ENCODE results near the gene CHPF. TPM values are rescaled to one million over a fixed set of nuclear protein-coding genes. Genes with fewer than 3 reads are reported as not detected.
A peak's percentile ranks its signal among the peaks of the same experiment; 100 is the strongest.

CHPF gene
- polyA plus RNA-seq, 1 donor: 81.8 TPM

DNA sequence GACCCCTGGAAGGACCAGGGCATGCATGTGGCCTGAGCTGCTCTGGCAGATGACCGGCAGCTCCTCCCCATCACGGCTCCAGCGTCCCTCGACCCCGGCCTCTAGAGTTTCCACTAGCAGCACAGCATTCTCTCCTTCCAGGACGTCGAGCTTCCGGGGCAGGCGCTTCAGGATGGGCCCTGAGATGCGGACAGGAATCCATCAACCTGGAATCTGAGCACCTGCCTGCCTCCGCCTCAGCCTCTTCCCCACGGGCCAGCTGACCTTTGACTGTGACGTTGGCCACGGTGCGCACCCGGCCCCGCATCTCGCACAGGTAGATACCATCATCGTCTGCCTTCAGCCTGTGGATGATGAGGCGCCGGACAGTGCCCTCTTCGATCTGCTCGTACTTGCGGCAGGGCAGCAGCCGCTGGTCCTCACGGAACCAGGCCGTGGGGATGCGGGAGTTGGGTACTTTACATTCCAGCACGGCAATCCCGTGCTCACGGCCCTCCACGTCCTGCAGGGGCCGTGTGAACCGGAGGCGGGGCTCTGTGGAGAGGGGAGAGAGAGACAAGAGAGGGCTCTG is 24.3 kb upstream of the CHPF start:
- no peak overlapping the region for H3K27ac ChIP-seq (ENCODE audit: low read length)
- DNase-seq: no peak
- H3K4me3 ChIP-seq (ENCODE audit: low read length): no peak overlapping the region
- peaks cover 4% of the 10 kb centered on the region for H3K9me3 ChIP-seq (ENCODE audit: control insufficient read depth, low read depth, low read length)
- WGBS (ENCODE audit: insufficient coverage, low lambda C conversion rate): no CpG with 5 or more reads among the region's 35 CpGs
- H3K4me1 ChIP-seq (ENCODE audit: control insufficient read depth, insufficient read depth, low read length): peaks cover 18% of the 10 kb centered on the region
- peaks cover 39% of the 10 kb centered on the region for H3K36me3 ChIP-seq (ENCODE audit: control insufficient read depth, insufficient read depth, low read length)
- H3K27me3 ChIP-seq (ENCODE audit: control insufficient read depth, insufficient read depth, low read length): no peaks in the 10 kb centered on the region

- WGBS (ENCODE audit: insufficient coverage, low lambda C conversion rate): no CpG with 5 or more reads among the region's 18 CpGs
Observed at GRCh38 chr2:219567131-219567530, 23.5 kb upstream of the CHPF start.

DNA sequence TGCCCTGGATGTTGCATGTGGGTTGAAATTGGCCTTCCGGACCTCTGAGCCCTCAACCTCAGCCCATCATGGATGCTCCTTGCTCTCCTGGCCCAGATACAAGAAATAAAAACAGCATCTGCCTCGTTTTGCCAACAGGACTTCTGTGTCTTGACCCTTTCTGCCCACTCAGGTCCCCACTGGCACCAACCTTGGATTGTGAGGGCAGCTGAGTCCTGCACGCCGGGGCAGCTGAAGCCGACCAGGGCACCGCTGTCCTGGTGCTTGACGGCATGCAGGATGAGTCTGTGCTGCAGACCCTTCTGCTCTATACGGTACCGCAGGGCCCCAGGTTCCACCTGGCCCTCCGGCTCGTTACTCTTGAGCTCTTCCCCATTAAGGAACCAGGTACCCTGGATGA is 23.0 kb upstream of the CHPF start:
- Histone ChIP-seq H3K27ac (ENCODE audit: low read length) (no peak overlapping the region), H3K4me1 (ENCODE audit: control insufficient read depth, insufficient read depth, low read length) (peaks cover 8% of the 10 kb centered on the region), H3K9me3 (ENCODE audit: control insufficient read depth, low read depth, low read length) (peaks cover 4% of the 10 kb centered on the region), H3K36me3 (ENCODE audit: control insufficient read depth, insufficient read depth, low read length) (peaks cover 46% of the 10 kb centered on the region), H3K27me3 (ENCODE audit: control insufficient read depth, insufficient read depth, low read length) (no peaks in the 10 kb centered on the region), H3K4me3 (ENCODE audit: low read length) (no peak overlapping the region)
- DNase-seq: no peak
- no CpG with 5 or more reads among the region's 11 CpGs for WGBS (ENCODE audit: insufficient coverage, low lambda C conversion rate)

More at GRCh38 chr2:219567131-219567530, 23.5 kb upstream of the CHPF start:
- H3K36me3 ChIP-seq (ENCODE audit: control insufficient read depth, insufficient read depth, low read length): peaks cover 46% of the 10 kb centered on the region
- H3K4me1 ChIP-seq (ENCODE audit: control insufficient read depth, insufficient read depth, low read length): peaks cover 13% of the 10 kb centered on the region
- no peaks in the 10 kb centered on the region for H3K27me3 ChIP-seq (ENCODE audit: control insufficient read depth, insufficient read depth, low read length)
- H3K27ac ChIP-seq (ENCODE audit: low read length): no peak overlapping the region
- H3K9me3 ChIP-seq (ENCODE audit: control insufficient read depth, low read depth, low read length): peaks cover 4% of the 10 kb centered on the region
- DNase-seq: no peak
- H3K4me3 ChIP-seq (ENCODE audit: low read length): no peak overlapping the region

GRCh38 chr2:219565130-219566080 is 21.8 kb upstream of the CHPF start:
- peaks cover 4% of the 10 kb centered on the region for H3K9me3 ChIP-seq (ENCODE audit: control insufficient read depth, low read depth, low read length)
- no peak overlapping the region for H3K4me3 ChIP-seq (ENCODE audit: low read length)
- peaks cover 46% of the 10 kb centered on the region for H3K36me3 ChIP-seq (ENCODE audit: control insufficient read depth, insufficient read depth, low read length)
- no peak overlapping the region for H3K27ac ChIP-seq (ENCODE audit: low read length)
- no peaks in the 10 kb centered on the region for H3K27me3 ChIP-seq (ENCODE audit: control insufficient read depth, insufficient read depth, low read length)
- peaks cover 7% of the 10 kb centered on the region for H3K4me1 ChIP-seq (ENCODE audit: control insufficient read depth, insufficient read depth, low read length)
- no CpG with 5 or more reads among the region's 21 CpGs for WGBS (ENCODE audit: insufficient coverage, low lambda C conversion rate)
- DNase-seq: peak in 1 of 2 donors; percentile 52

- H3K36me3 ChIP-seq (ENCODE audit: control insufficient read depth, insufficient read depth, low read length): peaks cover 46% of the 10 kb centered on the region
- no peaks in the 10 kb centered on the region for H3K4me1 ChIP-seq (ENCODE audit: control insufficient read depth, insufficient read depth, low read length)
- no peak overlapping the region for H3K27ac ChIP-seq (ENCODE audit: low read length)
- H3K27me3 ChIP-seq (ENCODE audit: control insufficient read depth, insufficient read depth, low read length): no peaks in the 10 kb centered on the region
- no peak overlapping the region for H3K4me3 ChIP-seq (ENCODE audit: low read length)
- H3K9me3 ChIP-seq (ENCODE audit: control insufficient read depth, low read depth, low read length): no peaks in the 10 kb centered on the region
- WGBS (ENCODE audit: insufficient coverage, low lambda C conversion rate): no CpG with 5 or more reads among the region's 20 CpGs
- DNase-seq: no peak
Observed at GRCh38 chr2:219563271-219563928, 19.8 kb upstream of the CHPF start.

GRCh38 chr2:219562049-219563020 is 18.7 kb upstream of the CHPF start:
- Histone ChIP-seq H3K9me3 (ENCODE audit: control insufficient read depth, low read depth, low read length) (no peaks in the 10 kb centered on the region), H3K27me3 (ENCODE audit: control insufficient read depth, insufficient read depth, low read length) (no peaks in the 10 kb centered on the region), H3K4me1 (ENCODE audit: control insufficient read depth, insufficient read depth, low read length) (no peaks in the 10 kb centered on the region), H3K4me3 (ENCODE audit: low read length) (no peak overlapping the region), H3K36me3 (ENCODE audit: control insufficient read depth, insufficient read depth, low read length) (peaks cover 42% of the 10 kb centered on the region), H3K27ac (ENCODE audit: low read length) (no peak overlapping the region)
- no CpG with 5 or more reads among the region's 35 CpGs for WGBS (ENCODE audit: insufficient coverage, low lambda C conversion rate)
- DNase-seq: no peak

- no peak overlapping the region for H3K4me3 ChIP-seq (ENCODE audit: low read length)
- no peak overlapping the region for H3K27ac ChIP-seq (ENCODE audit: low read length)
- no CpG with 5 or more reads among the region's 24 CpGs for WGBS (ENCODE audit: insufficient coverage, low lambda C conversion rate)
- no peaks in the 10 kb centered on the region for H3K9me3 ChIP-seq (ENCODE audit: control insufficient read depth, low read depth, low read length)
- H3K36me3 ChIP-seq (ENCODE audit: control insufficient read depth, insufficient read depth, low read length): peaks cover 36% of the 10 kb centered on the region
- H3K27me3 ChIP-seq (ENCODE audit: control insufficient read depth, insufficient read depth, low read length): no peaks in the 10 kb centered on the region
- DNase-seq: no peak
- H3K4me1 ChIP-seq (ENCODE audit: control insufficient read depth, insufficient read depth, low read length): no peaks in the 10 kb centered on the region
Observed at GRCh38 chr2:219561179-219562048, 17.8 kb upstream of the CHPF start.

DNA sequence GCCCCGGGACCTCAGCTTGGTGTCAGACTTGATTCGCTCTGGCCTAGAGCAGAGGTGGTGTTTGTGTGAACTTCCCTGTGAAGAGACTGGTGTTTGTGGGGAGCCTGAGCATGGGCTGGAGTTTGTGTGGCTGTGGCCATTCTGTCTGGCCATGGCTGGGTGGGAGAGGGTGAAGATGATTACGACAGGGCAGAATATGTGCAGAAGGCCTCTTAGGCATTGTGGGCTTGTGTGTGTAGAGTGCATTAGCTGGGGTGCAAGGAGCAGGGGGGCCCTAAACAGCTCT is 17.2 kb upstream of the CHPF start:
- Histone ChIP-seq H3K27ac (ENCODE audit: low read length) (no peak overlapping the region), H3K4me1 (ENCODE audit: control insufficient read depth, insufficient read depth, low read length) (no peaks in the 10 kb centered on the region), H3K27me3 (ENCODE audit: control insufficient read depth, insufficient read depth, low read length) (no peaks in the 10 kb centered on the region), H3K4me3 (ENCODE audit: low read length) (no peak overlapping the region), H3K9me3 (ENCODE audit: control insufficient read depth, low read depth, low read length) (no peaks in the 10 kb centered on the region), H3K36me3 (ENCODE audit: control insufficient read depth, insufficient read depth, low read length) (peaks cover 34% of the 10 kb centered on the region)
- no peak for DNase-seq
- no CpG with 5 or more reads among the region's 3 CpGs for WGBS (ENCODE audit: insufficient coverage, low lambda C conversion rate)

DNA sequence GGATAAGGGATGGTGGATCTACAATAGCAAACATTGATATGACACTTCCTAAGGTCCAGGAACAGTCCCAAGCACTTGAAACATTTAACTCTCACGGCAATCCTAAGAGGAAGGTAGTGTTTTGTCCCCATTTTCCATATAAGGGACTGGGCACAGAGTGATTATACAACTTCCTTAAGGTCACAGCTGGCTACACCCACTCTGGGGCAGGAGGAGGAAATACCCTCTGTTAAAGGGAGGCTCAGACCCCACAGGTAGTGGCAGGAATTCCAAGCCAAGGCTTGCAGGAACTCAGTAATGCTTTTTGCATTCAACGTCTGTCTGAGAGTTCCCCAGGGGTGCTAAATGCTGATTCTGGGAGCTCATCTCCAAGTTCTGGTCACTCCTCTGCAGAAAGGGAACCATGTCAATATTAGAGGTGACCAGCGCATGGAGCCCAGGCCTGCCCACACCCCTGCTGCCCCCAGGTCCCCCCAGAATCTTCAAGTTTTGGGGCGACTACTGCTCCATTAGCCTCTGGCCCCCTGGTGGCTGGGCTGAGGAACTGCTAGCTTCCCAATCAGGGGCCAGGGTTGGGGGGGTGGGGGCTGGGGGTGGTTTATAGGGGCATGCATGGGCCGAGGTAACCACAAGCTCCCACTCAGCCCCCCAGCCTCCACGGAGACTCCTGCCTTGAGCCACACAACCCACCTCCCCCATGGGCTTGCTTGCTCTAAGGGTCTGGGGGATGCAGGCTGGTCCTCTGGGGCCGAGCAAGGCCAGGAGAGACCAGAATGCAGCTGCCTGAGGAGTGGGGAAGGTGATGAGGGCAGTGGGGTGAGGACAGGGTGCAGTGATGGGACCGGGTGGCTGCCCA is 16.7 kb upstream of the CHPF start:
- Histone ChIP-seq H3K4me3 (ENCODE audit: low read length) (no peak overlapping the region), H3K9me3 (ENCODE audit: control insufficient read depth, low read depth, low read length) (no peaks in the 10 kb centered on the region), H3K27ac (ENCODE audit: low read length) (no peak overlapping the region), H3K27me3 (ENCODE audit: control insufficient read depth, insufficient read depth, low read length) (no peaks in the 10 kb centered on the region), H3K36me3 (ENCODE audit: control insufficient read depth, insufficient read depth, low read length) (peaks cover 34% of the 10 kb centered on the region), H3K4me1 (ENCODE audit: control insufficient read depth, insufficient read depth, low read length) (no peaks in the 10 kb centered on the region)
- WGBS (ENCODE audit: insufficient coverage, low lambda C conversion rate): no CpG with 5 or more reads among the region's 8 CpGs
- no peak for DNase-seq

Measured in large intestine (tissue), 3 donors.